Kidney (tissue), 14 donors: ENCODE data around the gene KY. TPM values are rescaled to one million over a fixed set of nuclear protein-coding genes. Genes with fewer than 3 reads are reported as not detected.
"Not testable (repeated sequence)": the region's sequence is repeated elsewhere in the genome, so short reads cannot be mapped to it uniquely, and the experiment has no call there.

ENCODE experiments used
- DNase-seq, 5 donors: peaks; one replicate each; pipeline ENCODE4 v3.0.0-alpha.2; 2013 to 2020
- FAIRE-seq: peaks from 2 replicates; lab custom pipeline; 2012; peaks lifted over from hg19 to GRCh38; lab: Jason Lieb, UNC
- H3K27ac ChIP-seq, 2 donors: one replicate each; pipeline ENCODE4 v1.7.0; 2013; ENCODE audit warnings: low read depth in 2 of 2, low read length in 2 of 2, inconsistent platforms in 1 of 2
- H3K27me3 ChIP-seq: one replicate; pipeline ENCODE4 v1.7.1; 2013; ENCODE audit warnings: low read length, inconsistent platforms; ENCODE audit not compliant: control insufficient read depth, insufficient read depth
- H3K36me3 ChIP-seq, 3 donors: one replicate each; pipeline versions ENCODE4 v1.7.0 to v1.7.1; 2013; ENCODE audit warnings: low read length in 3 of 3, control low read depth in 1 of 3, inconsistent platforms in 1 of 3; ENCODE audit not compliant: insufficient read depth in 3 of 3, control insufficient read depth in 2 of 3
- H3K4me1 ChIP-seq, 3 donors: one replicate each; pipeline versions ENCODE4 v1.7.0 to v1.7.1; 2013; ENCODE audit warnings: low read length in 3 of 3, inconsistent platforms in 1 of 3, low read depth in 1 of 3; ENCODE audit not compliant: control insufficient read depth in 2 of 3, insufficient read depth in 2 of 3
- H3K4me3 ChIP-seq, 3 donors: one replicate each; pipeline versions ENCODE4 v1.7.0 to v1.8.1; 2013; ENCODE audit warnings: low read length in 3 of 3, control low read depth in 1 of 3, inconsistent platforms in 1 of 3
- H3K9ac ChIP-seq, 3 donors: one replicate each; pipeline versions ENCODE4 v1.7.0 to v1.7.1; 2013; ENCODE audit warnings: low read length in 3 of 3, control low read depth in 1 of 3, inconsistent platforms in 1 of 3
- H3K9me3 ChIP-seq, 3 donors: one replicate each; pipeline versions ENCODE4 v1.7.0 to v1.7.1; 2013; ENCODE audit warnings: low read length in 3 of 3, control low read depth in 1 of 3, inconsistent platforms in 1 of 3; ENCODE audit not compliant: control insufficient read depth in 2 of 3, insufficient read depth in 1 of 3
- CTCF ChIP-seq: IDR thresholded peaks from 3 replicates; pipeline ENCODE4 v1.5.1; 2012; ENCODE audit warnings: mild to moderate bottlenecking, moderate library complexity, borderline replicate concordance; ENCODE audit not compliant: insufficient read depth; ENCODE audit errors: extremely low read depth
- intact Hi-C: fragments of 100-400 bp; cut with DNase I; formaldehyde crosslinking; loops from one replicate; pipeline ENCODE4 v1.11.1; 2022
- polyA plus RNA-seq: library from polyadenylated mRNA; stranded (reverse); fragments of 350-450 nt; fragmentation: Illumina TruSeq; extraction: RNeasy Lipid Tissue Mini Kit (QIAGEN cat#74804); gene quantifications from one replicate; pipeline ENCODE4 v1.2.3, GENCODE V29; 2014; ENCODE audit warnings: low read depth, low replicate concordance; ENCODE audit not compliant: insufficient read depth
- total RNA-seq: library from RNA; stranded (reverse); fragmentation: NEBNext Ultra II Directional; extraction: Animal tissue kit (Norgen Biotek cat#: 25700); gene quantifications from one replicate; pipeline ENCODE4 v1.2.1, GENCODE V29; 2021
- donor health status: control.
- donor health status: control.
- donor health status: control.
- donor health status: control.
- donor health status: control.
- donor health status: DM: yes; HTN: yes; CAD: no.
- donor health status: Normal renal cell carcinoma (clear cell type).

Gene KY
- total and polyA plus RNA-seq, 2 donors from 2014 or later: 0.50 to 0.69 TPM

- Histone ChIP-seq H3K9me3 (no peaks in the 10 kb centered on the region), H3K27me3 (no peaks in the 10 kb centered on the region), H3K9ac (no peak overlapping the region), H3K4me3 (no peak overlapping the region), H3K36me3 (no peaks in the 10 kb centered on the region), H3K27ac (peak overlapping the region in 1 of 2 donors; percentile 9), H3K4me1 (peaks cover 0 to 9% (median 4%) of the 10 kb centered on the region in 3 donors)
- TF ChIP-seq CTCF: no peak
- DNase-seq (peak in 2 of 5 donors; percentile 30 to 38), FAIRE-seq (no peak)
- intact Hi-C loops: no loop called here
Measured at GRCh38 chr3:134576426-134576825, 74.4 kb downstream of the KY start.

- H3K4me1 ChIP-seq, H3K27ac ChIP-seq, FAIRE-seq, intact Hi-C loops, H3K9ac ChIP-seq, H3K9me3 ChIP-seq, H3K36me3 ChIP-seq, H3K27me3 ChIP-seq, H3K4me3 ChIP-seq, DNase-seq: not testable (repeated sequence)
Measured at GRCh38 chr3:134569899-134570298, 80.9 kb downstream of the KY start.

- Histone ChIP-seq H3K9me3 (peaks cover 0 to 4% (median 0%) of the 10 kb centered on the region in 3 donors), H3K4me1 (peaks cover 0 to 7% (median 3%) of the 10 kb centered on the region in 3 donors), H3K27ac (no peak overlapping the region), H3K9ac (no peak overlapping the region), H3K27me3 (no peaks in the 10 kb centered on the region), H3K4me3 (no peak overlapping the region), H3K36me3 (no peaks in the 10 kb centered on the region)
- intact Hi-C loops: no loop called here
- FAIRE-seq: no peak
- no peak for DNase-seq
- no peak for TF ChIP-seq CTCF
Measured at GRCh38 chr3:134568790-134569189, 82.0 kb downstream of the KY start.

GRCh38 chr3:134567605-134568004, 83.2 kb downstream of the KY start:
- DNase-seq (peak in 4 of 5 donors; percentile 17 to 47 (median 31)), FAIRE-seq (no peak)
- no peak overlapping the region for H3K9ac ChIP-seq
- H3K27ac ChIP-seq: no peak overlapping the region
- peaks cover 0 to 7% (median 3%) of the 10 kb centered on the region in 3 donors for H3K4me1 ChIP-seq
- H3K27me3 ChIP-seq: no peaks in the 10 kb centered on the region
- no peak overlapping the region for H3K4me3 ChIP-seq
- no peaks in the 10 kb centered on the region for H3K36me3 ChIP-seq
- intact Hi-C loops: no loop called here
- peaks cover 0 to 4% (median 0%) of the 10 kb centered on the region in 3 donors for H3K9me3 ChIP-seq
- no peak for TF ChIP-seq CTCF
